A549 (cell line): ENCODE results near the gene ENTHD1. TPM values are rescaled to one million over a fixed set of nuclear protein-coding genes. Genes with fewer than 3 reads are reported as not detected.

Source experiments
- ATAC-seq, 2 experiments: fragments of 200-7000 bp in 1 of 2; fragments of >200 bp in 1 of 2; cut with Nextera tagmentation in 1 of 2; cut with Tn5 transposase in 1 of 2; 3 replicates each; pipeline versions ENCODE4 v1.8.0 to v1.9.1; 2018 to 2020; ENCODE audit warnings: mild to moderate bottlenecking in 1 of 2, moderate library complexity in 1 of 2
- CTCF ChIA-PET: fragments of 300-600 bp; sonication (Branson Sonifier 250); formaldehyde crosslinking; extraction: SDS; loops from one replicate; lab custom pipeline; 2021; ENCODE audit warnings: antibody characterized with exemption, inconsistent platforms; lab: Yijun Ruan, JAX
- POLR2A ChIA-PET: fragments of 350-600 bp; formaldehyde crosslinking; extraction: SDS; loops from one replicate; lab custom pipeline; 2021; ENCODE audit warnings: antibody characterized with exemption, inconsistent platforms; lab: Yijun Ruan, JAX
- DNase-seq, 2 experiments: peaks; one replicate each; pipeline versions ENCODE4 v3.0.0 to v3.0.0-alpha.2; 2011 to 2016; ENCODE audit warnings: low read depth in 1 of 2, low spot score in 1 of 2
- FAIRE-seq: peaks from 2 replicates; lab custom pipeline; 2011; peaks lifted over from hg19 to GRCh38; lab: Jason Lieb, UNC
- H3K27ac ChIP-seq, 2 experiments: fragments of >200 bp; sonication (Bioruptor Twin); formaldehyde crosslinking; 3 replicates each; pipeline ENCODE4 v1.5.1; 2016 to 2017
- H3K4me1 ChIP-seq: fragments of >200 bp; sonication (Bioruptor Twin); formaldehyde crosslinking; 3 replicates; pipeline ENCODE4 v1.6.1; 2016
- H3K4me2 ChIP-seq: fragments of >200 bp; sonication (Bioruptor Twin); formaldehyde crosslinking; 3 replicates; pipeline ENCODE4 v1.6.1; 2016
- H3K4me3 ChIP-seq: fragments of >200 bp; sonication (Bioruptor Twin); formaldehyde crosslinking; 3 replicates; pipeline ENCODE4 v1.5.1; 2016
- H3K9me3 ChIP-seq: fragments of >200 bp; sonication (Bioruptor Twin); formaldehyde crosslinking; 3 replicates; pipeline ENCODE4 v1.6.1; 2016
- CBX8 ChIP-seq: fragments of 200-600 bp; sonication (generic); IDR thresholded peaks from 2 replicates; pipeline ENCODE4 v1.6.1; 2016
- CHD2 ChIP-seq: fragments of 150-350 bp; IDR thresholded peaks from 2 replicates; pipeline ENCODE4 v1.6.1; 2014; ENCODE audit warnings: low read length; ENCODE audit not compliant: partially characterized antibody
- CHD4 ChIP-seq: fragments of 200-600 bp; sonication (generic); IDR thresholded peaks from 2 replicates; pipeline ENCODE4 v1.6.1; 2016; ENCODE audit warnings: antibody characterized with exemption, mild to moderate bottlenecking, borderline replicate concordance
- EHF ChIP-seq: fragments of 250-450 bp; sonication (Bioruptor Pico); IDR thresholded peaks from 2 replicates; pipeline ENCODE4 v1.5.0; 2020; ENCODE audit warnings: mild to moderate bottlenecking
- EP300 ChIP-seq, 2 experiments: fragments of >200 bp; sonication (Bioruptor Twin); formaldehyde crosslinking; IDR thresholded peaks; 2 replicates in 1 of 2; 3 replicates in 1 of 2; pipeline ENCODE4 v1.6.1; 2016 to 2017
- ESRRA ChIP-seq: fragments of 150-350 bp; IDR thresholded peaks from 2 replicates; pipeline ENCODE4 v1.6.1; 2014; ENCODE audit warnings: mild to moderate bottlenecking, low read length, borderline replicate concordance
- FOSL2 ChIP-seq, 2 experiments: fragments of 450-650 bp in 1 of 2; fragments of >200 bp in 1 of 2; sonication (Bioruptor Twin) in 1 of 2; formaldehyde crosslinking; IDR thresholded peaks; 2 replicates each; pipeline versions ENCODE4 v1.5.0 to v1.6.1; 2016 to 2020; ENCODE audit warnings: mild to moderate bottlenecking in 1 of 2, moderate library complexity in 1 of 2
- HDAC2 ChIP-seq: fragments of 200-600 bp; sonication (generic); IDR thresholded peaks from 2 replicates; pipeline ENCODE4 v1.6.1; 2016
- HOXA7 ChIP-seq: fragments of 250-450 bp; sonication (Bioruptor Pico); IDR thresholded peaks from 2 replicates; pipeline ENCODE4 v1.5.0; 2020; ENCODE audit warnings: mild to moderate bottlenecking, moderate library complexity
- HOXB5 ChIP-seq: fragments of 250-450 bp; sonication (Bioruptor Pico); IDR thresholded peaks from 2 replicates; pipeline ENCODE4 v1.5.0; 2020; ENCODE audit warnings: mild to moderate bottlenecking, moderate library complexity
- JUN ChIP-seq, 2 experiments: fragments of >200 bp; sonication (Bioruptor Twin); formaldehyde crosslinking; IDR thresholded peaks; 2 replicates in 1 of 2; 3 replicates in 1 of 2; pipeline ENCODE4 v1.6.1; 2016 to 2017
- KDM1A ChIP-seq: fragments of 200-600 bp; sonication (generic); IDR thresholded peaks from 2 replicates; pipeline ENCODE4 v1.6.1; 2016; ENCODE audit warnings: low read depth, mild to moderate bottlenecking
- MAZ ChIP-seq: fragments of 150-350 bp; IDR thresholded peaks from 2 replicates; pipeline ENCODE4 v1.6.1; 2014; ENCODE audit warnings: antibody characterized with exemption, low read depth, low read length, borderline replicate concordance
- MYC ChIP-seq: IDR thresholded peaks from 2 replicates; pipeline ENCODE4 v1.6.1; 2012; ENCODE audit warnings: mild to moderate bottlenecking, inconsistent platforms, low read length, improper control_type of control experiment, borderline replicate concordance
- NR3C1 ChIP-seq: fragments of >200 bp; sonication (Bioruptor Twin); formaldehyde crosslinking; IDR thresholded peaks from 3 replicates; pipeline ENCODE4 v1.6.1; 2017
- PHF8 ChIP-seq: fragments of 200-600 bp; sonication (generic); IDR thresholded peaks from 2 replicates; pipeline ENCODE4 v1.6.1; 2016; ENCODE audit warnings: low read depth, mild to moderate bottlenecking, antibody characterized with exemption, moderate library complexity, borderline replicate concordance
- TFCP2L1 ChIP-seq: fragments of 250-450 bp; sonication (Bioruptor Pico); IDR thresholded peaks from 2 replicates; pipeline ENCODE4 v1.5.0; 2021; ENCODE audit warnings: mild to moderate bottlenecking
- WGBS: methylation state at CpG from one replicate; pipeline ENCODE4 v1.1.6; 2017; ENCODE audit errors: missing lambda C conversion rate; 5-methylcytosine and 5-hydroxymethylcytosine counted together
- polyA plus RNA-seq, 4 experiments: library from polyadenylated mRNA; depleted of rRNA in 3 of 4; stranded (reverse); fragments of >200 nt; fragmentation: RNase III in 1 of 4; extraction: RNeasy Plus Mini Kit Qiagen cat#74134 plus additional on column Dnase treatment in 1 of 4; gene quantifications; 2 replicates in 3 of 4; 3 replicates in 1 of 4; pipeline ENCODE4 v1.2.3, GENCODE V29; 2011 to 2017
- small RNA-seq, 6 experiments: library from RNA; depleted of rRNA; stranded (forward); fragments of <200 nt; gene quantifications; one replicate each; pipeline ENCODE3, GENCODE V24; 2012
- TF ChIP-seq, protein P1 (sequence below): IDR thresholded peaks from 2 replicates; pipeline ENCODE4 v1.6.1; 2012; ENCODE audit warnings: low read depth, borderline replicate concordance
- TF ChIP-seq, protein P2 (sequence below): fragments of 450-650 bp; IDR thresholded peaks from 2 replicates; pipeline ENCODE4 v1.6.1; 2014; ENCODE audit warnings: antibody characterized with exemption
- TF ChIP-seq, protein P3 (sequence below): fragments of >200 bp; sonication (Bioruptor Twin); formaldehyde crosslinking; IDR thresholded peaks from 2 replicates; pipeline ENCODE4 v1.6.1; 2016
- TF ChIP-seq, protein P4 (sequence below): IDR thresholded peaks from 2 replicates; pipeline ENCODE4 v1.6.1; 2012
- TF ChIP-seq, protein P5 (sequence below): fragments of >200 bp; sonication (Bioruptor Twin); formaldehyde crosslinking; IDR thresholded peaks from 3 replicates; pipeline ENCODE4 v1.5.1; 2016

The ENTHD1 gene
- polyA plus RNA-seq, 2 of the 4 experiments (the other 2 are of a cell fraction) = not detected

DNA sequence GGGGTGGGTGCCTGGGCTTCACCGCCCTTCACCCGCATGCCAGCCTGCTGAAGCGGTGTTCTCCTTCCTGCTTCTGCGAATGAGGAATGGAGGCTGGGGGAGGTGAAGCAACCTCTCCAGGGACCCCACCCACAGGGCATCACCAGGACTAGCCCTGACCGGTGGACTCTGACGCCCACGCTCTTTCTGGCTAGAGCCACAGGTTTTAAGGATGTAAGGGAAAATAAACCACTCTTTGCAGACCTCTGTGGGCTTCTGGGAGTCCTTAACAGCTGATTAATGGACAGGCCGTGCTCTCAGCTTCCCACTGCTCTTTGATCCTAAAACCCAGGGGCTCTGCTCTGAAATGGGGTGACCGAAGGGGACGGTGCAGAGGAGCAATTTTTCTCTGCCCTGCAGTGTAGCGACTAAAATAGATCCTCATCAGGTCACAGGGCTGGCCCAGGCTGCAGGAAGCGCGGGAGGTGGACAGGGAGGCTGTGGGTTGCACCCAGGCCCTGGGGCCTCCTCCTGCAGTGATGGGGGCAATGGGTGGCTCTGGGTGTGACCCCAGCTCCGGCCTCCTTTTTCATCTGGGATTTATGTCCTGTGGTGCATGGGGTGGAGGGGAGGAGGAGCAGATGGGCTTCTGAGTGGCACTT, 195.7 kb downstream of the ENTHD1 start (continued):
- TF ChIP-seq FOSL2 (IDR thresholded peaks at IDR 0.05) (no peak), FOSL2 (CRISPR knock-in tag; IDR thresholded peaks at IDR 0.05) (no peak), NR3C1 (no peak), KDM1A (no peak), PHF8 (no peak), MYC (no peak), JUN (IDR thresholded peaks at IDR 0.05) (no peak), EP300 (IDR thresholded peaks at IDR 0.05) (no peak)

DNA sequence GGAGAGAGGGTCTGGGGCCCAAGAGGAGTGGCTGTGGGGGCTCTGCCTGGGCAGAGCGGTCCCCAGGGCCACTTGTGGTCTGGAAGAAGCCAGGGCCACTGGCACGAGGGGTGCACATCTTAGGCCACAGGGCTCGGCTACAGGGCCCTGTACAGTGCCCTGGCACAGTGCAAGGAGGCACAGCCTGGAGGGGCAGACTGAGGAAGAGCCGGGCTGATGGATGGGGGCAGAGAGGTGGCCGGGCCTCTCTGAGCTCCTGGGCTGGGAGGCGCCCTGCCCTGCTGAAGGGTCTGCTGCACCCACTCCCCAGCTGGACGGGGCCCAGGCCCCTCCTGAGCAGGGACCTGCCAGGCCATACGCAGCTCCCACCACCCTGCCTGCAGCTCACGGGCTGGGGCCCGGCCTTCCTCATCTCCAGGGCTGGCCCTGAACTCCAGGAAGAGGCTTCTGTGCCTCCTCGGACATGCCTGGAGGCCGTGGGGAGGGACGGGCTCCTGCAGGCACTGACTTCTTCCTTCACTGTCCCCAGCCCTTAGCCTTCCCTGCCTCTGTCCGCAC, 199.5 kb downstream of the ENTHD1 start:
- FAIRE-seq (no peak), ATAC-seq (peak; percentile 14 to 66; a peak in 3 of 6 replicates), DNase-seq (no peak)
- H3K4me1 ChIP-seq = no peaks in the 10 kb centered on the region
- no peak overlapping the region for H3K4me3 ChIP-seq
- WGBS = 28% methylated on average over 11 of the region's 14 CpGs
- no peak overlapping the region for H3K27ac ChIP-seq
- ChIA-PET CTCF (no interaction called here), POLR2A (no interaction called here)
- H3K4me2 ChIP-seq = no peak overlapping the region
- H3K9me3 ChIP-seq = no peaks in the 10 kb centered on the region
- TF ChIP-seq EHF (CRISPR knock-in tag) = no peak
- TF ChIP-seq, protein P1, sequence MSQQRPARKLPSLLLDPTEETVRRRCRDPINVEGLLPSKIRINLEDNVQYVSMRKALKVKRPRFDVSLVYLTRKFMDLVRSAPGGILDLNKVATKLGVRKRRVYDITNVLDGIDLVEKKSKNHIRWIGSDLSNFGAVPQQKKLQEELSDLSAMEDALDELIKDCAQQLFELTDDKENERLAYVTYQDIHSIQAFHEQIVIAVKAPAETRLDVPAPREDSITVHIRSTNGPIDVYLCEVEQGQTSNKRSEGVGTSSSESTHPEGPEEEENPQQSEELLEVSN = no peak
- TF ChIP-seq ESRRA = no peak
- TF ChIP-seq, protein P2, sequence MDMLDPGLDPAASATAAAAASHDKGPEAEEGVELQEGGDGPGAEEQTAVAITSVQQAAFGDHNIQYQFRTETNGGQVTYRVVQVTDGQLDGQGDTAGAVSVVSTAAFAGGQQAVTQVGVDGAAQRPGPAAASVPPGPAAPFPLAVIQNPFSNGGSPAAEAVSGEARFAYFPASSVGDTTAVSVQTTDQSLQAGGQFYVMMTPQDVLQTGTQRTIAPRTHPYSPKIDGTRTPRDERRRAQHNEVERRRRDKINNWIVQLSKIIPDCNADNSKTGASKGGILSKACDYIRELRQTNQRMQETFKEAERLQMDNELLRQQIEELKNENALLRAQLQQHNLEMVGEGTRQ = no peak
- no peak for TF ChIP-seq CHD2
- no peak for TF ChIP-seq CHD4
- no peak for TF ChIP-seq HOXA7
- TF ChIP-seq JUN (IDR thresholded peaks at IDR 0.05) = no peak
- TF ChIP-seq, protein P3, sequence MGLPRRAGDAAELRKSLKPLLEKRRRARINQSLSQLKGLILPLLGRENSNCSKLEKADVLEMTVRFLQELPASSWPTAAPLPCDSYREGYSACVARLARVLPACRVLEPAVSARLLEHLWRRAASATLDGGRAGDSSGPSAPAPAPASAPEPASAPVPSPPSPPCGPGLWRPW = no peak
- TF ChIP-seq MYC = no peak
- no peak for TF ChIP-seq CBX8
- TF ChIP-seq MAZ = no peak
- TF ChIP-seq, protein P4, sequence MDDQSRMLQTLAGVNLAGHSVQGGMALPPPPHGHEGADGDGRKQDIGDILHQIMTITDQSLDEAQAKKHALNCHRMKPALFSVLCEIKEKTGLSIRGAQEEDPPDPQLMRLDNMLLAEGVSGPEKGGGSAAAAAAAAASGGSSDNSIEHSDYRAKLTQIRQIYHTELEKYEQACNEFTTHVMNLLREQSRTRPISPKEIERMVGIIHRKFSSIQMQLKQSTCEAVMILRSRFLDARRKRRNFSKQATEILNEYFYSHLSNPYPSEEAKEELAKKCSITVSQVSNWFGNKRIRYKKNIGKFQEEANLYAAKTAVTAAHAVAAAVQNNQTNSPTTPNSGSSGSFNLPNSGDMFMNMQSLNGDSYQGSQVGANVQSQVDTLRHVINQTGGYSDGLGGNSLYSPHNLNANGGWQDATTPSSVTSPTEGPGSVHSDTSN = no peak
- no peak for TF ChIP-seq HOXB5 (CRISPR knock-in tag)
- no peak for TF ChIP-seq HDAC2
- no peak for TF ChIP-seq TFCP2L1
- TF ChIP-seq, protein P5, sequence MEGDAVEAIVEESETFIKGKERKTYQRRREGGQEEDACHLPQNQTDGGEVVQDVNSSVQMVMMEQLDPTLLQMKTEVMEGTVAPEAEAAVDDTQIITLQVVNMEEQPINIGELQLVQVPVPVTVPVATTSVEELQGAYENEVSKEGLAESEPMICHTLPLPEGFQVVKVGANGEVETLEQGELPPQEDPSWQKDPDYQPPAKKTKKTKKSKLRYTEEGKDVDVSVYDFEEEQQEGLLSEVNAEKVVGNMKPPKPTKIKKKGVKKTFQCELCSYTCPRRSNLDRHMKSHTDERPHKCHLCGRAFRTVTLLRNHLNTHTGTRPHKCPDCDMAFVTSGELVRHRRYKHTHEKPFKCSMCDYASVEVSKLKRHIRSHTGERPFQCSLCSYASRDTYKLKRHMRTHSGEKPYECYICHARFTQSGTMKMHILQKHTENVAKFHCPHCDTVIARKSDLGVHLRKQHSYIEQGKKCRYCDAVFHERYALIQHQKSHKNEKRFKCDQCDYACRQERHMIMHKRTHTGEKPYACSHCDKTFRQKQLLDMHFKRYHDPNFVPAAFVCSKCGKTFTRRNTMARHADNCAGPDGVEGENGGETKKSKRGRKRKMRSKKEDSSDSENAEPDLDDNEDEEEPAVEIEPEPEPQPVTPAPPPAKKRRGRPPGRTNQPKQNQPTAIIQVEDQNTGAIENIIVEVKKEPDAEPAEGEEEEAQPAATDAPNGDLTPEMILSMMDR = no peak

Small RNAs within 50 kb of the gene (small RNA-seq; reads per million reads assigned to genes)
- gene RN7SKP210 = 0 reads per million in 6 experiments

Other genes with a start within 250 kb of the ENTHD1 start
- gene GRAP2, start 7.3 kb upstream of the ENTHD1 start, polyA plus RNA-seq (2011; rRNA removed) = not detected in 2 replicates
- gene GRAP2, start 7.3 kb upstream of the ENTHD1 start, polyA plus RNA-seq (2017; fragmentation: RNase III; extraction: RNeasy Plus Mini Kit Qiagen cat#74134 plus additional on column Dnase treatment) = not detected in 3 replicates
- not detected in 2 replicates for gene TMA7B, start 66.6 kb upstream of the ENTHD1 start, polyA plus RNA-seq (2011; rRNA removed)
- gene TMA7B, start 66.6 kb upstream of the ENTHD1 start, polyA plus RNA-seq (2017; fragmentation: RNase III; extraction: RNeasy Plus Mini Kit Qiagen cat#74134 plus additional on column Dnase treatment) = not detected in 3 replicates
- not detected in 2 replicates for gene FAM83F, start 101.2 kb upstream of the ENTHD1 start, polyA plus RNA-seq (2011; rRNA removed)
- gene FAM83F, start 101.2 kb upstream of the ENTHD1 start, polyA plus RNA-seq (2017; fragmentation: RNase III; extraction: RNeasy Plus Mini Kit Qiagen cat#74134 plus additional on column Dnase treatment) = not detected in 3 replicates